ENCODE measurements around the gene SRC.

DNA sequence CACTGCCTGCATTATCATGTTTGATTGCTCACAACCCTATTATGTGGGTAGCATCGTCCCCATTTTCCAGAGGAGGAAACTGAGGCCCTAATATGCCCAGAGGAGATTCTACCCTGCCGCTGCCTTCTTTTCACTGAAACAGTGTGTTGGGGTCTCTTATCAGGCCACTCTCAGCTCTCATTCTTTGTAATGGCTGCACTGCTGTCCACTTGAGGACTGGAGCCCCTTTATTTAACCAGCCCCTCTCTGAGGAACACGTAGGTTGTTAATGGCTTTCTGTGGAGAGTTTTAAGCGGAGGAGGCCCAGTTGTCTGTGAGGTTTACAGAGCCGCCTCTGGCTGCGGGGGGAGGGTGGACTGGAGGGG is 32.5 kb downstream of the SRC start:
- TF ChIP-seq POLR2AphosphoS5 (IDR thresholded peaks at IDR 0.05), result no peak
- TF ChIP-seq, protein P1, sequence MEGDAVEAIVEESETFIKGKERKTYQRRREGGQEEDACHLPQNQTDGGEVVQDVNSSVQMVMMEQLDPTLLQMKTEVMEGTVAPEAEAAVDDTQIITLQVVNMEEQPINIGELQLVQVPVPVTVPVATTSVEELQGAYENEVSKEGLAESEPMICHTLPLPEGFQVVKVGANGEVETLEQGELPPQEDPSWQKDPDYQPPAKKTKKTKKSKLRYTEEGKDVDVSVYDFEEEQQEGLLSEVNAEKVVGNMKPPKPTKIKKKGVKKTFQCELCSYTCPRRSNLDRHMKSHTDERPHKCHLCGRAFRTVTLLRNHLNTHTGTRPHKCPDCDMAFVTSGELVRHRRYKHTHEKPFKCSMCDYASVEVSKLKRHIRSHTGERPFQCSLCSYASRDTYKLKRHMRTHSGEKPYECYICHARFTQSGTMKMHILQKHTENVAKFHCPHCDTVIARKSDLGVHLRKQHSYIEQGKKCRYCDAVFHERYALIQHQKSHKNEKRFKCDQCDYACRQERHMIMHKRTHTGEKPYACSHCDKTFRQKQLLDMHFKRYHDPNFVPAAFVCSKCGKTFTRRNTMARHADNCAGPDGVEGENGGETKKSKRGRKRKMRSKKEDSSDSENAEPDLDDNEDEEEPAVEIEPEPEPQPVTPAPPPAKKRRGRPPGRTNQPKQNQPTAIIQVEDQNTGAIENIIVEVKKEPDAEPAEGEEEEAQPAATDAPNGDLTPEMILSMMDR (IDR thresholded peaks at IDR 0.05), result no peak

Data from suprapubic skin (tissue), 3 donors.